ENCODE results near the gene MACO1. TPM values are rescaled to one million over a fixed set of nuclear protein-coding genes. Genes with fewer than 3 reads are reported as not detected.
"Not testable (repeated sequence)": the region's sequence is repeated elsewhere in the genome, so short reads cannot be mapped to it uniquely, and the experiment has no call there.

MACO1 gene, protein sequence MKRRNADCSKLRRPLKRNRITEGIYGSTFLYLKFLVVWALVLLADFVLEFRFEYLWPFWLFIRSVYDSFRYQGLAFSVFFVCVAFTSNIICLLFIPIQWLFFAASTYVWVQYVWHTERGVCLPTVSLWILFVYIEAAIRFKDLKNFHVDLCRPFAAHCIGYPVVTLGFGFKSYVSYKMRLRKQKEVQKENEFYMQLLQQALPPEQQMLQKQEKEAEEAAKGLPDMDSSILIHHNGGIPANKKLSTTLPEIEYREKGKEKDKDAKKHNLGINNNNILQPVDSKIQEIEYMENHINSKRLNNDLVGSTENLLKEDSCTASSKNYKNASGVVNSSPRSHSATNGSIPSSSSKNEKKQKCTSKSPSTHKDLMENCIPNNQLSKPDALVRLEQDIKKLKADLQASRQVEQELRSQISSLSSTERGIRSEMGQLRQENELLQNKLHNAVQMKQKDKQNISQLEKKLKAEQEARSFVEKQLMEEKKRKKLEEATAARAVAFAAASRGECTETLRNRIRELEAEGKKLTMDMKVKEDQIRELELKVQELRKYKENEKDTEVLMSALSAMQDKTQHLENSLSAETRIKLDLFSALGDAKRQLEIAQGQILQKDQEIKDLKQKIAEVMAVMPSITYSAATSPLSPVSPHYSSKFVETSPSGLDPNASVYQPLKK
- total RNA-seq = 10 to 100 TPM; 19.6 to 28.2 (median 23.9) TPM
- polyA plus RNA-seq = 10 to 100 TPM in 1 of 2 donors, 1 to 10 TPM in 1; 8.8 to 14.4 TPM

GRCh38 chr1:25430073-25430966, at the start of gene MACO1:
Gene MACO1, plus strand, starts transcription at chr1:25430897. Its CDS starts 202 bp downstream, at chr1:25431099.
- WGBS, 2 donors = 0% methylated on average over 80 to 87 of the region's 87 CpGs
- ATAC-seq = peak; percentile 89 to 96 (median 90)
- FAIRE-seq = peak; percentile 60
- no peaks in the 10 kb centered on the region for H3K27me3 ChIP-seq
- H3K27ac ChIP-seq = peak within 1 kb of the TSS; percentile 88 to 94 (median 92)
- H3K4me1 ChIP-seq = peaks cover 0 to 45% (median 14%) of the 10 kb centered on the region in 3 donors
- peak within 1 kb of the TSS; percentile 69 to 95 (median 90) for H3K4me3 ChIP-seq
- intact Hi-C loops (cut with DNase I) = no loop called here
- H3K36me3 ChIP-seq = no peaks in the 10 kb centered on the region
- H3K9me3 ChIP-seq = no peaks in the 10 kb centered on the region
- peak; percentile 95 to 98 (median 96) for DNase-seq
- TF ChIP-seq CTCF (IDR thresholded peaks at IDR 0.05) = no peak

GRCh38 chr1:25382543-25382942, 48.2 kb upstream of the MACO1 start:
- H3K4me1 ChIP-seq; H3K36me3 ChIP-seq; H3K9me3 ChIP-seq; ATAC-seq; H3K27ac ChIP-seq; H3K27me3 ChIP-seq; H3K4me3 ChIP-seq; DNase-seq; intact Hi-C loops (cut with DNase I); FAIRE-seq: not testable (repeated sequence)
- WGBS, 2 donors = 80 to 94% methylated on average over 1 of the region's 1 CpG

DNA sequence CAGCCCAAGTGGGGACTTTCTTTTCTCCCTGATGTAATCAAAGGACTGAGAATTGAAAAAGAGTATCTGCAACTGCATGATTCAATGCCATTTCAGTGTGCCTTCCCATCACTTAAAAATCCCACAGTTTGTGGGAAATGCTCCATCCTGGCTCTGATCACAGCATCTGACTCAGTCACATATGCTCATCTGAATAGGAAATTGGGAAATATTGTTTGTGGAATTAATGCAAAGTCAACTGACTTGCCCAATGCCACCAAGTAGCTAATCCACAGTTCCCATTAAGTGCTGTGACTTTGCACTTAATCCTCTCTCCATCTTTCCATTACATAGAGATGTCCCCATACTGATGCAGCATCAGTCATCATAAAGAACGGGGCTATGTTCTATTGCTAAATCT, 47.6 kb upstream of the MACO1 start:
- not testable (repeated sequence) for ATAC-seq, H3K27ac ChIP-seq
- WGBS, 2 donors = 86 to 95% methylated on average over 1 of the region's 1 CpG

GRCh38 chr1:25383875-25384274, 46.8 kb upstream of the MACO1 start:
- H3K4me1 ChIP-seq; intact Hi-C loops (cut with DNase I); H3K36me3 ChIP-seq; H3K4me3 ChIP-seq; ATAC-seq; FAIRE-seq; DNase-seq; H3K9me3 ChIP-seq; H3K27me3 ChIP-seq; H3K27ac ChIP-seq: not testable (repeated sequence)
- no CpG with 5 or more reads among the region's 1 CpG for WGBS, 2 donors

More for the DNA sequence above, 47.6 kb upstream of the MACO1 start:
- DNase-seq; H3K9me3 ChIP-seq; H3K4me3 ChIP-seq; H3K4me1 ChIP-seq; intact Hi-C loops (cut with DNase I); H3K36me3 ChIP-seq; FAIRE-seq; H3K27me3 ChIP-seq: not testable (repeated sequence)

DNA sequence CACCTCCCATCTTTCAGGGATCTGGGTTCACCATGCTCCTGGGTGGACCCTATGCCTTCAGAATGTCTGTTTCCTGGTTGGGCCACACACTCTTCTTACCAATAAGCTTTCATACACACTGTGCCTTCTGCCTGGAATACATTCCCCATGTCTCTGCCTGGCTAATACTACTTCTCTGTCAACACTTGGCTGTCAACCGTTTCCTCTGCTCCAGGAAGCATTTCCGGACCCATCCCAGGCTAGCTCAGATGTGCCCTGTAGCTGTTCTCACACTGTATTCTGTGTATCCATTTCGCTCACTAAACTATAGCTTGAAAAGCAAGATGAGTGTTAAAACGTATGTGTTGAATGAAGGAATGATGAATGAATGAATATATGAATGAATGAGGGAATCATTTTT, 43.6 kb upstream of the MACO1 start:
- H3K27me3 ChIP-seq; intact Hi-C loops (cut with DNase I); H3K36me3 ChIP-seq; H3K9me3 ChIP-seq; H3K4me1 ChIP-seq; DNase-seq; H3K4me3 ChIP-seq; H3K27ac ChIP-seq; ATAC-seq; FAIRE-seq: not testable (repeated sequence)
- WGBS, 2 donors = 81 to 84% methylated on average over 4 of the region's 4 CpGs

DNA sequence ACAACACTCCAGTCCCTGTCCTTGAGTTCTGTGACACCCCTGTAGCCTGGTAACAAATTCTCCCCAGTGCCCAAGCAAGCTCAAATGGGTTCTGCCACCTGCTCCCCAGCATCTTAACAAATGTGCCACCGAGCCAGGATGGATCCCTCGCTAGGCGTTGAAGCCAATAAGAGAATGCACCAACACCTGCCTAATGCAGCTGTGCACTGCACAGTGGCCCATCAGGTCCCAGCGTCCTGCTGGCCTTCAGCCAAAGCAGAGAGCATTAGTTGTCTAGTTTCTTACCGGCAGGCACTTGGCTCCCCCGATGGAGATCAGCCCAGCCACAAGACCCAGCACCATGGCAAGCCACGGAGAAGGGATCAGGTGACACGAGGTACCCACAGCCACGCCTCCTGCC, 42.0 kb upstream of the MACO1 start:
- H3K4me1 ChIP-seq; H3K36me3 ChIP-seq; FAIRE-seq; H3K9me3 ChIP-seq; DNase-seq; H3K27ac ChIP-seq; H3K4me3 ChIP-seq; intact Hi-C loops (cut with DNase I); ATAC-seq; H3K27me3 ChIP-seq: not testable (repeated sequence)
- WGBS, 2 donors = 53 to 54% methylated on average over 6 to 8 of the region's 9 CpGs

DNA sequence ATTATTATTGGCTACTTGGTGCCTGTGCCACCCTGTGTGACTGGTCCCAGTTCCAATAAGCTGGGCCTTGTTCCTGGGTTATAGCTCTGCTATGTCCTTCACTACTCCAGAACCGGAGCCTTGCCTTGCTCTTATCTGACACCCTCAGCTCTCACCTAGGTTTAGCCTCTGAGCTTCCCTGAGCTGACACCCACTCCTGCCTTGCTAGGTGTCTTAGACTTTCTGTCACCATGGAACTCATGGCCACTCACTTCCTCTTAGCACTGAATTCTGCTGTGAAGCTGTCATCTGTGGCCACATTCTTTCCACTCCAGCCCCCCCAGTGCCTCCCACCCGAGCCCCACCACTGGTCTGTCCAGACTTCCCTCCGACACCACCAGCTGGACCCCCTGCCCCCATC, 41.0 kb upstream of the MACO1 start:
- H3K4me3 ChIP-seq; FAIRE-seq; H3K9me3 ChIP-seq; ATAC-seq; H3K36me3 ChIP-seq; H3K27ac ChIP-seq; H3K4me1 ChIP-seq; H3K27me3 ChIP-seq; intact Hi-C loops (cut with DNase I); DNase-seq: not testable (repeated sequence)
- 80 to 83% methylated on average over 2 to 3 of the region's 3 CpGs for WGBS, 2 donors
